T1000 (cell line): Measurements from ENCODE around the gene SCN1B.
"Not testable (repeated sequence)": the region's sequence is repeated elsewhere in the genome, so short reads cannot be mapped to it uniquely, and the experiment has no call there.

Experiments
- DNase-seq: peaks from one replicate; lab custom pipeline; 2025; ENCODE audit warnings: mixed read lengths; lab: John Stamatoyannopoulos, UW

Gene SCN1B

DNA sequence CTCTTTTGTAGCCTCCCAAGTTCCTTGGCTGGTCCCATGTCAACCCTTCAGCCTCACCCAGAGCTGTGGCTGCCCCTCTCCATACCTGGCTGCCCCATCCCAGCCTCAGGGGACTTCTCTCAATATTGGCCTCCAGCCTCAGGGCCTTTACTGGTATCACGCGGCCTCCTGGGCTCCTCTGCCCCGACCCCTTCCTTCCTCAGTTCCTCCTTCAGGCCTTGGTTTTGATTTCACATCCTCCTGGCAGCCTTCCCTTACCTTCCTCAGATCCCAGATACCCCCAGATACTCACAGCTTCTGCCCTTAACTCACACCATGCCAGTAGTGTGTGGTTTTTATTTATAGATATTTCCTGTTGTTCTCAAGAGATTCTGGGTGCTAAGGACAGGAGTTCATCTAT lies 12.8 kb upstream of the SCN1B start:
- no peak for DNase-seq

GRCh38 chr19:35018379-35018778 lies 11.9 kb upstream of the SCN1B start:
- DNase-seq, result no peak

DNA sequence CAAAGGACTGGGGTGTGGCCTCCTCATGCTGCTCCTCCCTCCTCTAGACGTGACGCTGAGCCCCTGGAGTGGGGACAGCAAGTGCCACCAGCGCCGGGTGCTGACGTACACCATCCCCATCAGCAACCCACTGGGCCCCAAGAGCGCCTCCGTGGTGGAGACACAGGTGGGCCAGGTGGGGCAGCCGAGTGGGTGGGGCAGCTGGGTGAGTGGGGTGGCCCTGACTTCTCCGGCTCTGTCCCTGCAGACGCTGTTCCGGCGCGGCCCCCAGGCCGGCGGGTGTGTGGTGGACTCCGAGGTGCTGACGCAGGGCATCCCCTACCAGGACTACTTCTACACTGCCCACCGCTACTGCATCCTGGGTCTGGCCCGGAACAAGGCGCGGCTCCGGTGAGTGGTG lies 11.1 kb upstream of the SCN1B start:
- DNase-seq, result no peak

- no peak for DNase-seq
Observed at GRCh38 chr19:35021016-35021415, 9.3 kb upstream of the SCN1B start.

GRCh38 chr19:35021596-35021995 lies 8.7 kb upstream of the SCN1B start:
- DNase-seq, result no peak

- no peak for DNase-seq
Observed at GRCh38 chr19:35022460-35022859, 7.8 kb upstream of the SCN1B start.

DNA sequence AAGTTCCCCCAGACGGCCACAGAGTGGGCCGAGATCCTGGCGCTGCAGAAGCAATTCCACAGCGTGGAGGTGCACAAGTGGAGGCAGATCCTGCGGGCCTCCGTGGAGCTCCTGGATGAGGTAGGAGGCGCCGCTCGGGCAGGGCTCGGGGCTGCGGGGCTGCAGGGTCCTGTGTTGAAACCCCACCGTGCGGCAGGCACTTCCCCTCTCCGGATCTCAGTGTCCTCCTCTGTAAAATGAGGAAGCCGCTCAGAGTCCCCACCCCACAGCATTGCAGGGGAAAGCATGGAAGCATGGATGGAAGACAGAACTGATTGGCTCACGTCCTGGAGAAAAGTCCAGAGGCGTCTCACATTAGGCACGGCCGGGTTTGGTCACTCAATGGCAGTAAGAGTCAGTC lies 6.8 kb upstream of the SCN1B start:
- DNase-seq, result no peak

GRCh38 chr19:35024095-35024494 lies 6.2 kb upstream of the SCN1B start:
- DNase-seq, result no peak

DNA sequence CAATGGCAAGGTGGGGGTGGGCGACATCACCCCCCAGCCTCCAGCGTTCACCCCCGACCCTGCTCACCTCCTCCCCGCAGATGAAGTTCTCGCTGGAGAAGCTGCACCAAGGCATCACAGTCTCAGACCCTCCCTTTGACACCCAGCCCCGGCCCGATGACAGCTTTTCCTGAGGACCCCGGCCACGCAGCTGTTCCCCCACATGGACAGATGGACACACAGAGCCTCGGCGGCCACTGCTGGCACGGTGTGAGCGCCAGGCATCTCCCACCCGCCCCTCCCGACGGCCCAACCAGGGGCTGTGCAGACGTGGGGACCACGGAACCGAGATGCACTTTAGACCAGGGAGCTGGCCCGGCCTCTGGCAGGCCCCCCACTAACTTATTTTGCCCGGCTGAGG lies 4.3 kb upstream of the SCN1B start:
- DNase-seq, result no peak

DNA sequence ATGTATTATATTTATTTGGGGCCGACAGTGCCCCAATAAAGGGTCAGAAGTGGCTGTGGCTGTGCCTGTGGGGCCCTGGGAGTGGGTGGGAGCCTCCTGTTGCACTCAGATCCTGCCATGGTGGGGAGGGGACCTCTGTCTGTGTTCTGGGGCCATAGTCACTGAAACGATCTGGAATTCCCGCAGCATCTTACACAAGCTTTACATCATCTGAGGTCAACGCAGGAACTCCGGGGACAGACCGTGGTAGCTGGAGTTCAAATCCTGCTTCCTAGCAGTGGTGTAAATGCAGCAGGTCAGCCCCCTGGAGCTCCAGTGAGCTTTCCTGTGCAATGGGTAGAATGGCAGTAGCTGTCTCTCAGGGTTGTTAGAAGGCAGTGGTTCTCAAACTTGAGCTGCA lies 3.9 kb upstream of the SCN1B start:
- DNase-seq, result no peak

GRCh38 chr19:35027009-35027408 lies 3.3 kb upstream of the SCN1B start:
- no peak for DNase-seq

- no peak for DNase-seq
Observed at GRCh38 chr19:35027851-35028599, 2.2 kb upstream of the SCN1B start.

DNA sequence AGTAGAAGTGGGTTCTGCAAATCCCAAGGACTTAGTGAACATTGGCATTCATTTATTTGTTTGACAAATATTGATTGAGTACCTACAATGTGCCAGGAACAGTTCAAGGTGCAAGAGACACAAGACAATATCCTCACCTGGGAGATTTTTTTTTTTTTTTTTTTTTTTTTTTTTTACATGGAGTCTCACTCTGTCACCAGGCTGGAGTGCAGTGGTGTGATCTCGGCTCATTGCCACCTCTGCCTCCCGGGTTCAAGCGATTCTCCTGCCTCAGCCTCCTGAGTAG lies 1.7 kb upstream of the SCN1B start:
- not testable (repeated sequence) for DNase-seq

- not testable (repeated sequence) for DNase-seq
Observed at GRCh38 chr19:35029275-35029736, 964 bp upstream of the SCN1B start.

- DNase-seq, result no peak
Observed at GRCh38 chr19:35029737-35030256, 473 bp upstream of the SCN1B start.

DNA sequence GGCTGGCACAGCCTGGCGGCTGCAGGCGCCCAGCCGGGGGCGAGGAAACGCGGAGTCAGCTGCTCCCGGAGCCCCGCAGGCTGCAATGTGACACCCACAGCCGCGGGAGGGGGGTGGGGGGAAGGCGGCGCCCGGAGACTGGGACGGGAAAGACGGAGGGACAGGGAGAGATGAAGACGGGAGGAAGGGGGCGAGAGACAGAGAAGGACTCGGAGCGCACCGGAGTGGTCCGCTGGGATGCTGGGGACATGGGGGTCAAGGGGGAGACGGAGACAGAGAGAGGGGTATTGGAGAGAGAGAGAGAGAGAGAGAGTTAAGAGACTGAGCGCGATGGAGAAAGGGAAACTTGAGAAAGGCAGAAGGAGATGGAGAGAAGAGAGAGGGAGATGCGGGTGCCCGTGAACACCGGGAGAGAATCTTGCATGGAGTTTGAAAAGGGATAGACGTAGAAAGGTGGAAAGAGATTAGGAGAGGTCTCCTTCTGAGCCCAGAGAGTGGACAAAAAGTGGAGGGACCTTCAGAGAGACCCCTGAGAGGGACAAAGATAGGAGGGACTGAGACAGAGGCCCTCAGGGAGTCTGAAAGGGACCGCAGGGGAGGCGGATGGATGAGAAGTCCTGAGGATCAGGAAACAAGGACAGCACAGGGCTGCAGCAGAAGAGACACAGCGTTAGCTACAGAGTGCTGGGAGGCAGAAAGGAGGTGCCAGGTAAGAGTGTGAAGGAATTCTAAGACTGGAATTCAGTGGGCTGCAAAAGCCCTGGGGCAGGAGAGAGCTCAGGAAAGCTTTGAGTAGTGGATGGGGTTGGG lies 1.0 kb downstream of the SCN1B start:
- no peak for DNase-seq

DNA sequence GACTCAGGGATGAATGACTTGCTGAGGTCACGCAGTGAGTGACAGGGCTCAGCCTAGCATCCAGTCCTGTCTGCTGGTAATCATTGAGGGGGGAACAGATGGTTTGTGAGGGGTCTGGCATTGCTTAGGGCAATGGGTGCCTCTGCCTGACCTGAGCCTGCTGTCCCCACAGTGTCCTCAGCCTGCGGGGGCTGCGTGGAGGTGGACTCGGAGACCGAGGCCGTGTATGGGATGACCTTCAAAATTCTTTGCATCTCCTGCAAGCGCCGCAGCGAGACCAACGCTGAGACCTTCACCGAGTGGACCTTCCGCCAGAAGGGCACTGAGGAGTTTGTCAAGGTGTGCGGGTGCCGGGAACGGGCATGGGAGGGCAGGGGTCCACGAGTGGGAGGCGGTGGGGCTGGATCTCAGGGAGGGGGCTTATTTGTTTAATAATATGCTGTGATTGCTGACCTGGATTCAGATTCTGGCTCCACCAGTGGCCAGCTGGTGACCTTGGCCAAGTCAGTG lies 2.1 kb downstream of the SCN1B start:
- DNase-seq, result no peak

- no peak for DNase-seq
Observed at GRCh38 chr19:35033067-35034004, 3.1 kb downstream of the SCN1B start.

DNA sequence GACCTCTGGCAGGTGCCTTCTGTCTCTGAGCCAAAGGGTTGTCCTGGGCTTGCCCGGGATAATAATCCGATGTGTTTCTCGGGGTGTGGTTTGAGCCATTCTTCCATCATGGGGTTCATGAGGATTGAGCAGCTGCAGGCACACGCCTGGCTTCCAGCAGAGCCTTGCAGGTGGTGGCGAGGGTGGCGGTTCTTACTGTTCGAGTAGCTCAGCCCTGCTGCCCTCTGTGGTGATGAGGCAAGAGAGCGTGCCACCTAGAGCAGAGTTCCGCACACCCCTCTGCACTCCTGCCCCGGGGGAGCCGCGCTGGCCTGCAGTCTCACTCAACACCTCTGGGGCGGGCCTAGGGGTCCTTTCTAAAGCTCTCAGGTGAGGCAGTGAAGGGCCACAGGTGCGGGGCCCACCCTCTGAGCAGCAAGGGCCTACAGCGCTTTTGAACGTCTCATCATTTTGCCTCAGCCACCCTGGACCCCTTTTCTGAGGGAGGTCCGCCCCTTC lies 3.8 kb downstream of the SCN1B start:
- no peak for DNase-seq

- no peak for DNase-seq
Observed at GRCh38 chr19:35034588-35035382, 4.5 kb downstream of the SCN1B start.
